A549 (cell line): ENCODE results near the gene RNF34. TPM values are rescaled to one million over a fixed set of nuclear protein-coding genes. Genes with fewer than 3 reads are reported as not detected.

Experiments
- ATAC-seq, 2 experiments: fragments of 200-7000 bp in 1 of 2; fragments of >200 bp in 1 of 2; cut with Nextera tagmentation in 1 of 2; cut with Tn5 transposase in 1 of 2; 3 replicates each; pipeline versions ENCODE4 v1.8.0 to v1.9.1; 2018 to 2020; ENCODE audit warnings: mild to moderate bottlenecking in 1 of 2, moderate library complexity in 1 of 2
- CTCF ChIA-PET: fragments of 300-600 bp; sonication (Branson Sonifier 250); formaldehyde crosslinking; extraction: SDS; loops from one replicate; lab custom pipeline; 2021; ENCODE audit warnings: antibody characterized with exemption, inconsistent platforms; lab: Yijun Ruan, JAX
- POLR2A ChIA-PET: fragments of 350-600 bp; formaldehyde crosslinking; extraction: SDS; loops from one replicate; lab custom pipeline; 2021; ENCODE audit warnings: antibody characterized with exemption, inconsistent platforms; lab: Yijun Ruan, JAX
- DNase-seq, 2 experiments: peaks; one replicate each; pipeline versions ENCODE4 v3.0.0 to v3.0.0-alpha.2; 2011 to 2016; ENCODE audit warnings: low read depth in 1 of 2, low spot score in 1 of 2
- FAIRE-seq: peaks from 2 replicates; lab custom pipeline; 2011; peaks lifted over from hg19 to GRCh38; lab: Jason Lieb, UNC
- H3K27ac ChIP-seq, 2 experiments: fragments of >200 bp; sonication (Bioruptor Twin); formaldehyde crosslinking; 3 replicates each; pipeline ENCODE4 v1.5.1; 2016 to 2017
- H3K4me1 ChIP-seq: fragments of >200 bp; sonication (Bioruptor Twin); formaldehyde crosslinking; 3 replicates; pipeline ENCODE4 v1.6.1; 2016
- H3K4me2 ChIP-seq: fragments of >200 bp; sonication (Bioruptor Twin); formaldehyde crosslinking; 3 replicates; pipeline ENCODE4 v1.6.1; 2016
- H3K4me3 ChIP-seq: fragments of >200 bp; sonication (Bioruptor Twin); formaldehyde crosslinking; 3 replicates; pipeline ENCODE4 v1.5.1; 2016
- H3K9me3 ChIP-seq: fragments of >200 bp; sonication (Bioruptor Twin); formaldehyde crosslinking; 3 replicates; pipeline ENCODE4 v1.6.1; 2016
- BHLHE40 ChIP-seq: IDR thresholded peaks from 2 replicates; pipeline ENCODE4 v1.6.1; 2012; ENCODE audit warnings: low read depth, low read length, inconsistent platforms
- CBX2 ChIP-seq: fragments of 200-600 bp; sonication (generic); IDR thresholded peaks from 2 replicates; pipeline ENCODE4 v1.6.1; 2016; ENCODE audit warnings: low read depth, mild to moderate bottlenecking, borderline replicate concordance
- CBX8 ChIP-seq: fragments of 200-600 bp; sonication (generic); IDR thresholded peaks from 2 replicates; pipeline ENCODE4 v1.6.1; 2016
- CHD2 ChIP-seq: fragments of 150-350 bp; IDR thresholded peaks from 2 replicates; pipeline ENCODE4 v1.6.1; 2014; ENCODE audit warnings: low read length; ENCODE audit not compliant: partially characterized antibody
- EHF ChIP-seq: fragments of 250-450 bp; sonication (Bioruptor Pico); IDR thresholded peaks from 2 replicates; pipeline ENCODE4 v1.5.0; 2020; ENCODE audit warnings: mild to moderate bottlenecking
- FOXS1 ChIP-seq: fragments of 250-450 bp; sonication (Bioruptor Pico); IDR thresholded peaks from 2 replicates; pipeline ENCODE4 v1.5.0; 2020; ENCODE audit warnings: mild to moderate bottlenecking, moderate library complexity
- HDAC2 ChIP-seq: fragments of 200-600 bp; sonication (generic); IDR thresholded peaks from 2 replicates; pipeline ENCODE4 v1.6.1; 2016
- JUN ChIP-seq, 2 experiments: fragments of >200 bp; sonication (Bioruptor Twin); formaldehyde crosslinking; IDR thresholded peaks; 2 replicates in 1 of 2; 3 replicates in 1 of 2; pipeline ENCODE4 v1.6.1; 2016 to 2017
- NR3C1 ChIP-seq: fragments of >200 bp; sonication (Bioruptor Twin); formaldehyde crosslinking; IDR thresholded peaks from 3 replicates; pipeline ENCODE4 v1.6.1; 2017
- RAD21 ChIP-seq, 2 experiments: fragments of >200 bp in 1 of 2; sonication (Bioruptor Twin) in 1 of 2; formaldehyde crosslinking in 1 of 2; IDR thresholded peaks in 1 of 2; conservative IDR thresholded peaks in 1 of 2; 2 replicates in 1 of 2; 3 replicates in 1 of 2; pipeline ENCODE4 v1.6.1; 2012 to 2018; ENCODE audit warnings: inconsistent platforms in 1 of 2
- ZFP36 ChIP-seq: fragments of 450-650 bp; IDR thresholded peaks from 2 replicates; pipeline ENCODE4 v1.6.1; 2014; ENCODE audit warnings: borderline replicate concordance; ENCODE audit not compliant: partially characterized antibody
- ZNF302 ChIP-seq: fragments of 250-450 bp; sonication (Bioruptor Pico); IDR thresholded peaks from 2 replicates; pipeline ENCODE4 v1.9.0; 2021; ENCODE audit warnings: inconsistent platforms, mild to moderate bottlenecking, moderate library complexity
- WGBS: methylation state at CpG from one replicate; pipeline ENCODE4 v1.1.6; 2017; ENCODE audit errors: missing lambda C conversion rate; 5-methylcytosine and 5-hydroxymethylcytosine counted together
- polyA plus RNA-seq, 4 experiments: library from polyadenylated mRNA; depleted of rRNA in 3 of 4; stranded (reverse); fragments of >200 nt; fragmentation: RNase III in 1 of 4; extraction: RNeasy Plus Mini Kit Qiagen cat#74134 plus additional on column Dnase treatment in 1 of 4; gene quantifications; 2 replicates in 3 of 4; 3 replicates in 1 of 4; pipeline ENCODE4 v1.2.3, GENCODE V29; 2011 to 2017
- TF ChIP-seq, protein P1 (sequence below): fragments of >200 bp; sonication (Bioruptor Twin); formaldehyde crosslinking; IDR thresholded peaks from 3 replicates; pipeline ENCODE4 v1.5.1; 2016
- TF ChIP-seq, protein P2 (sequence below): fragments of 150-350 bp; IDR thresholded peaks from 2 replicates; pipeline ENCODE4 v1.6.1; 2014; ENCODE audit warnings: low read depth, mild to moderate bottlenecking, low read length
- TF ChIP-seq, protein P3 (sequence below): fragments of 200-600 bp; sonication (generic); IDR thresholded peaks from 2 replicates; pipeline ENCODE4 v1.6.1; 2016; ENCODE audit warnings: antibody characterized with exemption, mild to moderate bottlenecking, moderate library complexity
- TF ChIP-seq, protein P4 (sequence below): IDR thresholded peaks from 2 replicates; pipeline ENCODE4 v1.6.1; 2012
- TF ChIP-seq, protein P5 (sequence below): fragments of >200 bp; sonication (Bioruptor Twin); formaldehyde crosslinking; IDR thresholded peaks from 3 replicates; pipeline ENCODE4 v1.6.1; 2016

The RNF34 gene
- polyA plus RNA-seq, 2 of the 4 experiments (the other 2 are of a cell fraction) = 44.5 to 59.4 TPM

DNA sequence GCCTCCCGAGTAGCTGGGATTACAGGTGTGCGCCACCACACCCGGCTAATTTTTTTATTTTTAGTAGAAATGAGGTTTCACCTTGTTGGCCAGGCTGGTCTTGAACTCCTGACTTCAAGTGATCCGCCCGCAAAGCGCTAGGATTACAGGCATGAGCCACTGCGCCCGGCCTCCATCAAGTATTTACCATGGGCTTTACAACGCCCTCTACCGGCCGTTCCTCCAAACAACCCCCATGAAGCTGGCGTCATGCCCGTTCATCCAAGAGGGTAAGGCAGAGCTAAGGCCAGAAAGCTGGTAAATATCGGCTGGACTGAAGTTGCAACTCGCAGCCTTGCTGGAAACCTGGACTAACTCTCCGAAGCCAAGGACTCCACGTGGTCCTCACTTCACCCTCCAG, 41.6 kb downstream of the RNF34 start:
- peaks cover 3% of the 10 kb centered on the region; the same call in 1 of the 3 replicates for H3K9me3 ChIP-seq
- no peak for FAIRE-seq
- ATAC-seq = no peak
- POLR2A ChIA-PET = no interaction called here
- DNase-seq = peak; percentile 40 to 70
- TF ChIP-seq, protein P1, sequence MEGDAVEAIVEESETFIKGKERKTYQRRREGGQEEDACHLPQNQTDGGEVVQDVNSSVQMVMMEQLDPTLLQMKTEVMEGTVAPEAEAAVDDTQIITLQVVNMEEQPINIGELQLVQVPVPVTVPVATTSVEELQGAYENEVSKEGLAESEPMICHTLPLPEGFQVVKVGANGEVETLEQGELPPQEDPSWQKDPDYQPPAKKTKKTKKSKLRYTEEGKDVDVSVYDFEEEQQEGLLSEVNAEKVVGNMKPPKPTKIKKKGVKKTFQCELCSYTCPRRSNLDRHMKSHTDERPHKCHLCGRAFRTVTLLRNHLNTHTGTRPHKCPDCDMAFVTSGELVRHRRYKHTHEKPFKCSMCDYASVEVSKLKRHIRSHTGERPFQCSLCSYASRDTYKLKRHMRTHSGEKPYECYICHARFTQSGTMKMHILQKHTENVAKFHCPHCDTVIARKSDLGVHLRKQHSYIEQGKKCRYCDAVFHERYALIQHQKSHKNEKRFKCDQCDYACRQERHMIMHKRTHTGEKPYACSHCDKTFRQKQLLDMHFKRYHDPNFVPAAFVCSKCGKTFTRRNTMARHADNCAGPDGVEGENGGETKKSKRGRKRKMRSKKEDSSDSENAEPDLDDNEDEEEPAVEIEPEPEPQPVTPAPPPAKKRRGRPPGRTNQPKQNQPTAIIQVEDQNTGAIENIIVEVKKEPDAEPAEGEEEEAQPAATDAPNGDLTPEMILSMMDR = peak; percentile 14; the same call in 1 of the 3 replicates
- TF ChIP-seq, protein P2, sequence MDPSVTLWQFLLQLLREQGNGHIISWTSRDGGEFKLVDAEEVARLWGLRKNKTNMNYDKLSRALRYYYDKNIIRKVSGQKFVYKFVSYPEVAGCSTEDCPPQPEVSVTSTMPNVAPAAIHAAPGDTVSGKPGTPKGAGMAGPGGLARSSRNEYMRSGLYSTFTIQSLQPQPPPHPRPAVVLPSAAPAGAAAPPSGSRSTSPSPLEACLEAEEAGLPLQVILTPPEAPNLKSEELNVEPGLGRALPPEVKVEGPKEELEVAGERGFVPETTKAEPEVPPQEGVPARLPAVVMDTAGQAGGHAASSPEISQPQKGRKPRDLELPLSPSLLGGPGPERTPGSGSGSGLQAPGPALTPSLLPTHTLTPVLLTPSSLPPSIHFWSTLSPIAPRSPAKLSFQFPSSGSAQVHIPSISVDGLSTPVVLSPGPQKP = no peak
- TF ChIP-seq, all 56 proteins: peak for 1
- Histone ChIP-seq H3K4me3 (no peak overlapping the region), H3K27ac (no peak overlapping the region), H3K4me1 (peaks cover 4% of the 10 kb centered on the region; the same call in 1 of the 3 replicates), H3K4me2 (no peak overlapping the region)
- WGBS = 85% methylated on average over 17 of the region's 17 CpGs
- CTCF ChIA-PET = interaction anchor here (0.7 to 8.8 kb wide), 17 partner anchors 8 to 191 kb away, joined by 3 to 117 read pairs (median 4); no protein-coding TSS in a partner anchor

DNA sequence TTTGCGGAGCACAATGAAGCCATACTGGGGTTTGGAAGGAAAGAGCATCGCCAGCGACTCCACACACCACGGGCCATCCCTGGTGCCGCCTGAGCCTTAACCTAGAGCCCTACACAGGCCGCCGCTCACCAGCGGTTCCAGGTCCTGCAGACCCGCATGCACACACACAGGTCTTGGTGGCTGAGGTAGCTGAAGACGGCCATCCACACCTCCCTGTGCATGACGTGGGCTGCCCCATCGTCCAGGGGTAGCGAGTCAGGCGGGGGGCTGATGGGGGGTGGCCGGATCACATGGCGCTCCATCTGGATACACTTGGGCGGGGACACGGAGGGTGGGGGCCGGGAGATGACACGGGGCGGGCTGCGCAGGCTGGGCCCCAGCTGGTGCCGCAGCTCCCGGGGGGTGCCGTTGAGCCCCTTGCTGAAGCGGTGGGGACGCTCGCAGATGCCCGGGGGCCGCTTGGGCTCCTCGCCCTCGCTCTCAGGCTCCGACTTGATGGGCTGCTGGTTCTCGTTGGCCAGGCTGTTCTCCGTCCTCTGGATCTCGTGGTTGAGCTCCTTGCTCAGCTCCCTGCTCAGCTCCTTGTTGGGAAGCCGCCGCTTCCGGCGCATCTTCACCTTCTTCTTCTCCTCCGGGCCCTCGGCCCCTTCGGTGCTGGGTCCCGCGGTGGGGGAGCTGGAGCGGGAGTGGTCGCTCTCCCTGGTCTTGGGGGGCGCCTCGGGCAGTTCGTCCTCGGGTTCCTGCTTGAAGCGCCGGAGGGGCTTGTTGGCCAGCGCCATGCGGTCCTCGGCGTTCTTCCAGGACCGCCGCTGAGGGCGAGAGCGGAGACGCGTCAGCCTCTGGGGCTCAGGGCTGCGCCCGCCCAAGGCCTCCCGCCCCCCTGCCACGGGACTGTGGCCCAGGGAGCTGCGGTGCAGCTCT, 42.4 kb downstream of the RNF34 start:
- TF ChIP-seq CBX8 (no peak), ZFP36 (no peak), NR3C1 (no peak), ZNF302 (CRISPR knock-in tag) (no peak), RAD21 (conservative IDR thresholded peaks at IDR 0.05 in 1 of 2, IDR thresholded peaks at IDR 0.05 in 1 of 2) (no peak), BHLHE40 (no peak)
- TF ChIP-seq, protein P3, sequence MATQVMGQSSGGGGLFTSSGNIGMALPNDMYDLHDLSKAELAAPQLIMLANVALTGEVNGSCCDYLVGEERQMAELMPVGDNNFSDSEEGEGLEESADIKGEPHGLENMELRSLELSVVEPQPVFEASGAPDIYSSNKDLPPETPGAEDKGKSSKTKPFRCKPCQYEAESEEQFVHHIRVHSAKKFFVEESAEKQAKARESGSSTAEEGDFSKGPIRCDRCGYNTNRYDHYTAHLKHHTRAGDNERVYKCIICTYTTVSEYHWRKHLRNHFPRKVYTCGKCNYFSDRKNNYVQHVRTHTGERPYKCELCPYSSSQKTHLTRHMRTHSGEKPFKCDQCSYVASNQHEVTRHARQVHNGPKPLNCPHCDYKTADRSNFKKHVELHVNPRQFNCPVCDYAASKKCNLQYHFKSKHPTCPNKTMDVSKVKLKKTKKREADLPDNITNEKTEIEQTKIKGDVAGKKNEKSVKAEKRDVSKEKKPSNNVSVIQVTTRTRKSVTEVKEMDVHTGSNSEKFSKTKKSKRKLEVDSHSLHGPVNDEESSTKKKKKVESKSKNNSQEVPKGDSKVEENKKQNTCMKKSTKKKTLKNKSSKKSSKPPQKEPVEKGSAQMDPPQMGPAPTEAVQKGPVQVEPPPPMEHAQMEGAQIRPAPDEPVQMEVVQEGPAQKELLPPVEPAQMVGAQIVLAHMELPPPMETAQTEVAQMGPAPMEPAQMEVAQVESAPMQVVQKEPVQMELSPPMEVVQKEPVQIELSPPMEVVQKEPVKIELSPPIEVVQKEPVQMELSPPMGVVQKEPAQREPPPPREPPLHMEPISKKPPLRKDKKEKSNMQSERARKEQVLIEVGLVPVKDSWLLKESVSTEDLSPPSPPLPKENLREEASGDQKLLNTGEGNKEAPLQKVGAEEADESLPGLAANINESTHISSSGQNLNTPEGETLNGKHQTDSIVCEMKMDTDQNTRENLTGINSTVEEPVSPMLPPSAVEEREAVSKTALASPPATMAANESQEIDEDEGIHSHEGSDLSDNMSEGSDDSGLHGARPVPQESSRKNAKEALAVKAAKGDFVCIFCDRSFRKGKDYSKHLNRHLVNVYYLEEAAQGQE = no peak
- ATAC-seq (no peak), FAIRE-seq (no peak), DNase-seq (no peak)
- CTCF ChIA-PET = interaction anchor here (0.6 to 8.8 kb wide), 48 partner anchors 7 to 716 kb away, joined by 3 to 117 read pairs (median 4); partner anchors contain the start of genes ORAI1 and RNF34
- WGBS = 91% methylated on average over 50 of the region's 68 CpGs
- no peak overlapping the region for H3K4me3 ChIP-seq
- H3K4me2 ChIP-seq = no peak overlapping the region
- peaks cover 4% of the 10 kb centered on the region; the same call in 1 of the 3 replicates for H3K4me1 ChIP-seq
- POLR2A ChIA-PET = interaction anchor here (0.5 to 0.7 kb wide), 2 partner anchors 17 to 417 kb away, joined by 3 read pairs; no protein-coding TSS in a partner anchor
- no peak overlapping the region for H3K27ac ChIP-seq
- no peaks in the 10 kb centered on the region for H3K9me3 ChIP-seq

DNA sequence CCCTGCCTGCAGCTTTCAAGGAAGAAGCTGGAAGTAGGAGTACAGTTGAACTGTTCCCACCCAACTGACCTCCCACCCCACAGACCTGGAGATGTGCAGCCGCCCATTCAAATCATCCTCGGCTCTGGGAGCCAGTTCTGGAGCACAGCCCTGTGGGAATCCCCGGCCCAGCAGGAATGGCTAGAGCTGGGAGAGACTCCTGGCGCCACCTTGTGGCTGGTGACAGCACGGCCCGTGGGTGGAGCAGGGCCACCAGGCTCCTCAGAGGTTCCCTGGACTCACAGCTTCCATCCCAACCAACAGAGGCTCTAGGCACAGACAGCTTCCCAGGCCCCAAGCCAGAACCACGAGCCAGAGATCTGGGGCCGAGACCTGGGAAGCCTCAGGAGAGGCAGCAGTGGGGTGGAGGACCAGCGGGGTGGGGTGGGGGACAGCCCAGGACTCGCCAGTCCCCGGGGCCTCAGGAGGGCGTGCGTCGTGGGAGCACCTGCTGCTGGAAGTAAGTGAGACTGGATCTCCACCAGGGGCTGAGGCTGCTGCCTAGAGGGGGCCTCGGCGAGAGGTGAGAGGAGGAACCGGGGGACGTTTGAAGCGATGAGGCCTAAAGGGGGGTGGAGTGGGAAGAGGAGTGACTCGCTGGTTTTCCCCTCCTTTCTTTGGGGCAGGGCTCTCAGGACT, 43.4 kb downstream of the RNF34 start:
- ATAC-seq (peak; percentile 91 to 97), DNase-seq (peak; percentile 81 to 97), FAIRE-seq (no peak)
- Histone ChIP-seq H3K4me1 (peaks cover 4% of the 10 kb centered on the region; the same call in 1 of the 3 replicates), H3K4me2 (no peak overlapping the region), H3K27ac (peak overlapping the region in 1 of 2 experiments; percentile 52; a peak in 2 of 6 replicates), H3K9me3 (no peaks in the 10 kb centered on the region), H3K4me3 (no peak overlapping the region)
- 71% methylated on average over 10 of the region's 20 CpGs for WGBS
- ChIA-PET POLR2A (interaction anchor here (0.7 to 0.9 kb wide), 2 partner anchors 167 to 418 kb away, joined by 3 read pairs; no protein-coding TSS in a partner anchor), CTCF (interaction anchor here (0.5 to 8.8 kb wide), 48 partner anchors 11 to 715 kb away, joined by 3 to 117 read pairs (median 4); partner anchors contain the start of genes ORAI1 and RNF34)
- no peak for TF ChIP-seq CBX2
- no peak for TF ChIP-seq CHD2
- no peak for TF ChIP-seq EHF
- no peak for TF ChIP-seq HDAC2
- no peak for TF ChIP-seq JUN (IDR thresholded peaks at IDR 0.05)
- TF ChIP-seq, protein P4, sequence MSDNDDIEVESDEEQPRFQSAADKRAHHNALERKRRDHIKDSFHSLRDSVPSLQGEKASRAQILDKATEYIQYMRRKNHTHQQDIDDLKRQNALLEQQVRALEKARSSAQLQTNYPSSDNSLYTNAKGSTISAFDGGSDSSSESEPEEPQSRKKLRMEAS = no peak
- no peak for TF ChIP-seq CBX8
- no peak for TF ChIP-seq FOXS1 (CRISPR knock-in tag)
- TF ChIP-seq, protein P1 = peak; percentile 84
- TF ChIP-seq, protein P5, sequence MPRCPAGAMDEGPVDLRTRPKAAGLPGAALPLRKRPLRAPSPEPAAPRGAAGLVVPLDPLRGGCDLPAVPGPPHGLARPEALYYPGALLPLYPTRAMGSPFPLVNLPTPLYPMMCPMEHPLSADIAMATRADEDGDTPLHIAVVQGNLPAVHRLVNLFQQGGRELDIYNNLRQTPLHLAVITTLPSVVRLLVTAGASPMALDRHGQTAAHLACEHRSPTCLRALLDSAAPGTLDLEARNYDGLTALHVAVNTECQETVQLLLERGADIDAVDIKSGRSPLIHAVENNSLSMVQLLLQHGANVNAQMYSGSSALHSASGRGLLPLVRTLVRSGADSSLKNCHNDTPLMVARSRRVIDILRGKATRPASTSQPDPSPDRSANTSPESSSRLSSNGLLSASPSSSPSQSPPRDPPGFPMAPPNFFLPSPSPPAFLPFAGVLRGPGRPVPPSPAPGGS = no peak
